ENCODE measurements around the gene KIR3DL2.
"Not testable (repeated sequence)": the region's sequence is repeated elsewhere in the genome, so short reads cannot be mapped to it uniquely, and the experiment has no call there.

KIR3DL2 gene

GRCh38 chr19:54903303-54903702 is 53.1 kb downstream of the KIR3DL2 start:
- H3K4me3 ChIP-seq (ENCODE audit: low read depth, low read length), result no peak overlapping the region
- in situ Hi-C loops (cut with HindIII; ENCODE audit: low sequenced_read_pairs), result no loop called here
- no peak for DNase-seq (ENCODE audit: low read depth)
- TF ChIP-seq CTCF (IDR thresholded peaks at IDR 0.05; ENCODE audit: low read depth, low read length, missing control alignments), result no peak

- DNase-seq (ENCODE audit: low read depth); in situ Hi-C loops (cut with HindIII; ENCODE audit: low sequenced_read_pairs); H3K4me3 ChIP-seq (ENCODE audit: low read depth, low read length): not testable (repeated sequence)
Observed at GRCh38 chr19:54904261-54904660, 54.0 kb downstream of the KIR3DL2 start.

DNA sequence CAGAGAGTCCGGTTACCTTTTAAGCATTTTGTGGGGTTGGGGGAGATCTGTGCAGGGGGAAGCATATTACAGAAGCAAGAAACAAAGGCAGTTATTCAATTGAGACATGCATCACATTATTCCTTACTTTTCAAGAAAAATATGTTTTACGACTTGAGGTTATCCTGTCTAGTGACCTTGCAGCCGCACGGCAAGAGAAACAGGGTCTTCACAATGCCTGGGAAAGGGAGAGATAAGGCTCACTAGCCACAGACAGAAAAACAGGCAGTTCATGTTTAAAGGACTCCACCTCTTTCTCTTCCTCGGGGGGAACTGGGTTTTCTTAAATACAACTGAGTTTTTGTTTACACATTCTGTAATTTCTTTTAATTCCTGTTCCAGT is 55.2 kb downstream of the KIR3DL2 start:
- no peak overlapping the region for H3K4me3 ChIP-seq (ENCODE audit: low read depth, low read length)
- no peak for TF ChIP-seq CTCF (IDR thresholded peaks at IDR 0.05; ENCODE audit: low read depth, low read length, missing control alignments)
- no peak for DNase-seq (ENCODE audit: low read depth)
- in situ Hi-C loops (cut with HindIII; ENCODE audit: low sequenced_read_pairs), result no loop called here

DNA sequence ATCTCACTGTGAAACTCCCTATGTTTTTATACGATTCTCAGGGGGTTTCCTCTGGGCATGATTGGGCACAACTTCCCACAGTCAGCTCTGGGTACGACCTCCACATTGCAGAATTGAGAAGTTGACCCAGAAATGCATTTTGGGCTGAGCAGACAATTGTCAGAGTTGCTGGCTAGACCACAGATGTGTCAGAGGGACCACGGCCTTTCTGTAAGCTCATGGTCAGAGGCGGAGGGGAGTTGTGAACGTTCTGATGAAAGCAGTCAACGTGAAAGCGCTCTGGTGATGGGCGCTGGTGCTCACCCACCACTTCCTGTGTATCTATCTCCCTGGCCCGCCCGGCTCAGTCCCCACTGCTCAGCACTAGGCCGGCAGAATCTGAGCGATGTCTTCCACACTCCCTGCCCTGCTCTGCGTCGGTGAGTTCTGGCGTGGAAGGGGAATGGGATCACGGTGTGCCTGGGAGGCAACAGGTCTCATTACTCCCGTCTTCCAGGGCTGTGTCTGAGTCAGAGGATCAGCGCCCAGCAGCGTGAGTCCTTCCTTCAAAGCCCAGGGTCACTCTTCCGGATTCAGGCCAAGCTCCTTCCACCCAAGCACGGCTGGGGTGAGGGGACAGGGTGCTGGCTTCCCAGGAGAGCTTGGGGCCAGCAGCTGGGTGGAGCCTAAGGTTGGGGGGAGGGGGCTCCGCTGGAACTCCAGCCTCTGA is 55.7 kb downstream of the KIR3DL2 start, which contains the start of gene NCR1:
TSS of gene NCR1 (plus strand) at position 346 of the 709 bp plus-strand sequence. CDS start at position 386, 40 bp downstream.
- no peak for TF ChIP-seq CTCF (IDR thresholded peaks at IDR 0.05; ENCODE audit: low read depth, low read length, missing control alignments)
- no peak for DNase-seq (ENCODE audit: low read depth)
- H3K4me3 ChIP-seq (ENCODE audit: low read depth, low read length), result no peak within 1 kb of the TSS
- in situ Hi-C loops (cut with HindIII; ENCODE audit: low sequenced_read_pairs), result no loop called here

DNA sequence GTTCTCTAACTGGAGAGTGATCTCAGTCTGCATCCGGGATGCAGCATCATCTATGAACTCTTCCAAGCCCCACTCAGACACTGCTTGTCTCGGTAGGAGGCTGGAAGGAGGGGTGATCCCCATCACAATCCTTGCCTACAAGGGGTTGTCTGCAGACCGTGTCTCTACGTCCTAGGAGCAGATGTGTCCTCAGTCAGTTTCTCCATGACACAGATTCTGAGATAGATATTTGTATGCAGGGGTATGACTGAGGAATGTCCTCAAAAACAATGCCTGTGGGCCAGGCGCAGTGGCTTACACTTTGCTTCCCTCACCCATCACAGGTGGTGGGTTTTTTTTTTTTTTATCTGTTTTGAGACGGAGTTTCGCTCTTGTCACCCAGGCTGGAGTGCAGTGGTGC is 56.6 kb downstream of the KIR3DL2 start:
- in situ Hi-C loops (cut with HindIII; ENCODE audit: low sequenced_read_pairs), result no loop called here
- no peak for DNase-seq (ENCODE audit: low read depth)
- H3K4me3 ChIP-seq (ENCODE audit: low read depth, low read length), result no peak overlapping the region
- no peak for TF ChIP-seq CTCF (IDR thresholded peaks at IDR 0.05; ENCODE audit: low read depth, low read length, missing control alignments)

- H3K4me3 ChIP-seq (ENCODE audit: low read depth, low read length); DNase-seq (ENCODE audit: low read depth); in situ Hi-C loops (cut with HindIII; ENCODE audit: low sequenced_read_pairs): not testable (repeated sequence)
Observed at GRCh38 chr19:54907899-54908298, 57.7 kb downstream of the KIR3DL2 start.

Measured in astrocyte of the cerebellum (primary cell).